GM10266 (cell line): ENCODE results near the gene C11orf58.
A peak's percentile ranks its signal among the peaks of the same experiment; 100 is the strongest.

Experiments
- DNase-seq: peaks from one replicate; pipeline ENCODE4 v3.0.0; 2012; ENCODE audit errors: extremely low spot score
- TF ChIP-seq, protein P1 (sequence below): IDR thresholded peaks from 2 replicates; pipeline ENCODE4 v1.5.1; 2012; ENCODE audit warnings: mild to moderate bottlenecking, low read depth; ENCODE audit not compliant: control insufficient read depth, insufficient read depth; ENCODE audit errors: missing control alignments

The C11orf58 gene

DNA sequence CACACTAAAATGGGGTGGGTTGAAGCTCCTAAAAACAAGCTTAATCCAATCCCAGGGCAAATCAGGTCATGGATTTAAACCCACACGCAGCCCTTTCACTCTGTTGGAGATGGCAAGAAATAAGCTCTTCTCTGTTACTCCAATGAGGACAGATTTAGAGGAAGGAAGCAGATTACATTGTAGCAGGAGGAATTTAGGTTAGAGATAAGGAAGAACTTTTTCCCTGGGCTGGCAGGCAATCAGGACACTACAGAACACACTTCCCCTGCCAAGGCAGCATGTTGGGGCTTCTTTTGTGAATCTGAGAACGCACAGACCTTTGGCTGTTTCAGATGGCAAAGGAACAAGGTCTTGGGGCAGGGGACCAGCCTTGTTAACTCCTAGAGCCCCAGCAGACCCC is 46.2 kb downstream of the C11orf58 start:
- TF ChIP-seq, protein P1, sequence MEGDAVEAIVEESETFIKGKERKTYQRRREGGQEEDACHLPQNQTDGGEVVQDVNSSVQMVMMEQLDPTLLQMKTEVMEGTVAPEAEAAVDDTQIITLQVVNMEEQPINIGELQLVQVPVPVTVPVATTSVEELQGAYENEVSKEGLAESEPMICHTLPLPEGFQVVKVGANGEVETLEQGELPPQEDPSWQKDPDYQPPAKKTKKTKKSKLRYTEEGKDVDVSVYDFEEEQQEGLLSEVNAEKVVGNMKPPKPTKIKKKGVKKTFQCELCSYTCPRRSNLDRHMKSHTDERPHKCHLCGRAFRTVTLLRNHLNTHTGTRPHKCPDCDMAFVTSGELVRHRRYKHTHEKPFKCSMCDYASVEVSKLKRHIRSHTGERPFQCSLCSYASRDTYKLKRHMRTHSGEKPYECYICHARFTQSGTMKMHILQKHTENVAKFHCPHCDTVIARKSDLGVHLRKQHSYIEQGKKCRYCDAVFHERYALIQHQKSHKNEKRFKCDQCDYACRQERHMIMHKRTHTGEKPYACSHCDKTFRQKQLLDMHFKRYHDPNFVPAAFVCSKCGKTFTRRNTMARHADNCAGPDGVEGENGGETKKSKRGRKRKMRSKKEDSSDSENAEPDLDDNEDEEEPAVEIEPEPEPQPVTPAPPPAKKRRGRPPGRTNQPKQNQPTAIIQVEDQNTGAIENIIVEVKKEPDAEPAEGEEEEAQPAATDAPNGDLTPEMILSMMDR: no peak
- DNase-seq: no peak

DNA sequence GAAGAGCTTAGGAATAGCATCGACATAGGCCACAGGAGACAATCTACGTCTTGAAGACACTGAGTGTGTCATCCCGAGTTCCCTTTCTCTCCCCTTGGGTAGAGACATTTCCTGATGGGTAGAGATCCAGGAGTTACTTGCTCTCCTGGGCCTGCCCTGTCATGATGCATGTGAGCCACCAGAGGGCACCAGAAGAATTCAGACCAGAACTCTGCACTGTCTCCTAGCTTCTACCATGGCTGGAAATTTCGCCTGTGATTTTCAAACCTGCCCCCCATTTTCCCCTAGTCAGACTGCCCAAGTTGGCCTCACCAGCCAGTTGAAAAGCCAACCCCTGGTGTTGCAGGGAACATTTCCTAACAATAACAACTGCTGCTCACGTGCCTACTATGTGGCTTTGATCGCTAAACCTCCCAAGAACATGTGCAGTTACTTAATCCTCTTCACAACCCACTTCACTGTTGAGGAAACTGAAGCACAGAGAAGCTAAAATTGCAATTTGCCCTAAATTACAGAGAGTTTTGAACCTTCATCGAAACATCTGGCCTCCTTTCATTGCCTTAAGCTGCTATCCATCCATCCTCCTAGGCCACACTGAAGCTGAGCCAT is 47.2 kb downstream of the C11orf58 start:
- DNase-seq: peak; percentile 78
- TF ChIP-seq, protein P1: peak; percentile 89

DNA sequence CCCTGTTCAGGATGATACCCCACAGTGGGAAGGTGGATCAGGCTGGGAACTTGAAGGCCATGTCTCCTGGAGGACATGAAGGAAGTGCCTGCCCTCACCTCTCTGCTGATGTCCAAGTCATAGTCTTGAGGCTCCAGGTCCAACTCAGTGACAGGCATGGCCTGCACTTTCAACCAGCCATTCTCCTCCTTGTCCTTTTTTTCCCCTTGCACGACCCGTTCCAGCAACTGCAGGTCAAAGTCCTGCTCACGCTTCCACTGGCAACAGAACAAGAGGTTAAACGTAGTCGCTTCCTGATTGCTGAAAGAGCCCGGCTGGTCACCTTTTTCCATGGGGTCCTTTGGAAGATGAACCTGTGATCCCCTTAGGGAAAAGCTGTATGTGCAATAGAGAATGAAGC is 47.7 kb downstream of the C11orf58 start:
- TF ChIP-seq, protein P1: no peak
- DNase-seq: no peak

DNA sequence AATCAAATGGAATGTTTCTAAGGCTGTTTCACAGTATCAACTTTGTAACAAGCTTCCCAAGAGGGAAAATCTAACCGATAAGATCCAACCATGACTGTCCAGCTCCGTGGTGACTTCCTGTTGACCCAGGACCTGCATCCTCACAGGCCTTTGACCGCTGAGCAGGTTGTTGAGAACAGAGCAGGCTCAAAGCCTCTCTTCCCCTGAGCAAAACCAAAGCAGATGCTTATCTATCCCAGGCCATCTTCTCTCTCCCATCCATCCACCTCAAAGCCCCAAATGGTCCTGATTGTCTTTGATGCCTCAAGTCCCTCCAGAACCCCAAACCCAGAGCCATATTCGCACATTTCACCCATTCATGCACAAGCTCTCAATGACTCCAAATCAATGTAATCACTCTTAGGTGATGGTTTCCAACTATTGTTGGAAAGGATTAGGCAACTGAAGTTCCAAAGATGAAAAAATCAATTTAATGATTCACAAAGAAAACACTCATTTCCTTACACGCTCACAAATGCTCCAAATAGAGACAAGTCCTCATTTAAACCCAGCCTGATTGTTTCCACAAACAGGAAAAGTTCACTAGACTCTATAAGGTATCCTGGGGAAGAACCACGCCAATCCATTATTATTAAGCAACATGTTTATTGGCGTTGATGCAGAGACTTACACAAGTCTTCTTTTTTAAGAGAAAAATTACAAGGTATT is 48.7 kb downstream of the C11orf58 start:
- TF ChIP-seq, protein P1: no peak
- DNase-seq: no peak

DNA sequence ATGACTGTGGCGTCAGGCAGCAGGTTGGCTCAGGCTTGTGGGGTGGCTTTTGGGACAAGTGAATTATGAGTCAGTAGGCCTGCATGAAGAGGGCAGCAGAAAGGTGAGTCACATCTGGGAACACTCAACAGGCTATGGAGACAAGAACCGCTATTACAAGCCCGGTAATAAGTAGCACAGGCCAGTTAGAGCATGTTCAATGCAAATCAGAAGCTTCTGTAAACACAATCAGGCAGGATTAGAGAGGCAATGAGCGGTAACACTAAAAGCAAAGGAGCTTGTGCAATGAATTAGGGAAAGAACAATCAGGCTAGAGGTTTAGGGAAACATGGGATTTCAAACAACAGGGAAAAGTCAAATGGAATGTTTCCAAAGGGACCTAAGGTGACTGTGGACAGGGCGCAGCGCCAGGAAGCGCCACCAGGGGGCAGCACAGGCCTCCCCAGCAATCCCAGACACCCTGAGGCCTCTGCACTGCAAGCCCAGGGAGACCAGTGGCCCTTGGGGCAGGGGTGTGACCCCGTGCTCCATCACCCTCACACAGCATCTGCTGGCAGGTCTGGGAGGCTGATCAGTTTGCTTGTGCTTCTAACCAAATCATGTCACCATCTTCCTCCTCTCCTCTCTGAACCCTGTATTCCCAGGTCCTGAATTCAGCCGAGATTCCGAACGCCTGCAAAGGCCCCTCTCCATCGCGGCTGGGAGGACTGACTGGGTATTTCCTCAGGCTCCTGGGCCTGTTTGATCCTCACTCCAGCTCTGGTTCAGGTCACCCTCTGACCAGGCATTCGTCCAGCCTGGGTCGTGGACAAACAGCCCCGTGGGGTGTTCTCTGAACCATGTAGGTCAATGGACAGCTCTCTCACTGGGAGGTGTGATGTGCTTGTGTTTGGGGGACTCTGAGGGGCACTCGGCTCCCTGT is 50.0 kb downstream of the C11orf58 start:
- TF ChIP-seq, protein P1: peak; percentile 94

DNA sequence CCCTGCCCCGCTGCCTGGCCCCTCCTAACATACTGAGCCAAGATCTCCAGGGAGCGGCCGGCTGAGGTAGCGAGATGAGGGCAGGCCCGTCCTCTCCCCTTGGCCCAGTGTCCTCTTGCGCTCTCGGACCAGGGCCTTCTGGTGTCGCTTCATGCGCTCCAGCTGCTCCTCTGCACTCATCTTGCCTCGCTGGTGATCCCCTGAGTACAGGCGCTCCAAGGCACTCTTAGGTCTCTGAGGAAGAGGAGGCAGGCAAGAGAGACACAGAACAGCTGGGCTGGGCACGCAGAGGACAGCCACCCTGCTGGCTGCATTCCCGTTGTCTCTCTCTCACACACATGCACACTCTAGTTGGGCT is 50.6 kb downstream of the C11orf58 start:
- TF ChIP-seq, protein P1: no peak
- DNase-seq: no peak

More for the DNA sequence above, 50.0 kb downstream of the C11orf58 start:
- peak; percentile 66 for DNase-seq
